Muscle of leg (tissue), 11 donors: Measurements from ENCODE around the gene SH3D21. TPM values are rescaled to one million over a fixed set of nuclear protein-coding genes. Genes with fewer than 3 reads are reported as not detected.

Experiments used
- DNase-seq: peaks from one replicate; pipeline ENCODE4 v3.0.0; 2013
- H3K27ac ChIP-seq: one replicate; pipeline ENCODE4 v1.5.1; 2013; ENCODE audit warnings: mild to moderate bottlenecking, low read length, control low read depth
- H3K27me3 ChIP-seq: one replicate; pipeline ENCODE4 v1.6.1; 2013; ENCODE audit warnings: low read length; ENCODE audit not compliant: control insufficient read depth, insufficient read depth
- H3K36me3 ChIP-seq: one replicate; pipeline ENCODE4 v1.6.1; 2013; ENCODE audit warnings: low read length; ENCODE audit not compliant: control insufficient read depth, insufficient read depth
- H3K4me1 ChIP-seq: one replicate; pipeline ENCODE4 v1.6.1; 2013; ENCODE audit warnings: low read length; ENCODE audit not compliant: control insufficient read depth, insufficient read depth
- H3K4me3 ChIP-seq: one replicate; pipeline ENCODE4 v1.5.1; 2013; ENCODE audit warnings: low read length, control low read depth
- H3K9me3 ChIP-seq: replicated peaks from 2 replicates; pipeline ENCODE4 v1.6.1; 2013; ENCODE audit warnings: low read depth, low read length; ENCODE audit not compliant: control insufficient read depth
- WGBS: methylation state at CpG from one replicate; pipeline ENCODE4 v1.1.5; 2013; ENCODE audit warnings: missing lambda C conversion rate; ENCODE audit not compliant: insufficient coverage; 5-methylcytosine and 5-hydroxymethylcytosine counted together
- polyA plus RNA-seq, 8 donors: library from polyadenylated mRNA; unstranded; fragments of 120-200 nt; gene quantifications; one replicate each; pipeline versions ENCODE4 v1.2.1 to v1.2.3, GENCODE V29; 2013; ENCODE audit warnings: inconsistent platforms in 1 of 8, low replicate concordance in 1 of 8; ENCODE audit not compliant: insufficient read length in 8 of 8, insufficient read depth in 1 of 8
- total RNA-seq: library from RNA; stranded (reverse); fragments of 120-200 nt; gene quantifications from one replicate; pipeline ENCODE4 v1.2.4, GENCODE V29; 2013

The SH3D21 gene
- total and polyA plus RNA-seq, 9 donors = 2.3 to 5.9 (median 3.3) TPM

DNA sequence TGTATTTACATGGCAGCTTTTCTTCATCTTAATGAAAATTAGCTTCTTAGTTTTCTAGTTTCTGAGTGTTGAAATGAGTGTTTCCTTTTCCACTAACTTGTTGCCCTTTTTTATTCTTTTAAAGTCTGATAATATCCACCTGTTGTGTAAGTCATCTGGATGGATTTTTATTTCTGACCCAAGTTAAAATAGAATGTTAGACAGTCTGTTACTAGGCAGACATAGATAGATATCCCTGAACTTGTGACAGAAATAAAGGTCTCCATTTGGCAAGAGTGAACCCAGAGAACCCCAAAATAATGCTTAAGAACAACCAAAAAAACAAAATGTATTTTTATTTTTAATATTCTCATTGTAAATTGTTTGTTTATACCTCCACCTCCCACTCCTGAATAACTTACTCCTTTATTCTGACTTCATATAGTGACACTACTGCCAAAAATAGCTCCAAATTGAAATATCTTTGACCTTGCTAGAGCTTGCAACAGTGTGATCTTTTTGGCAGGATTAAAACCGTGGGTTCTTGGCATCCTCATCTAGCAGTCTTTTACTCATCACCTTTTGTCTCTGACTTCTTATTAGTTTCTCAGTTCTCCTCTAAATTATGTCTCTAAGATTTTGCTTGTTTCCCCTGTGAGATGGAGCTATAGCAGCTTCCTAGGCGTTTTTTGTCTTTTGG, 26.9 kb upstream of the SH3D21 start:
- Histone ChIP-seq H3K9me3 (no peaks in the 10 kb centered on the region), H3K4me3 (no peak overlapping the region), H3K4me1 (peaks cover 2% of the 10 kb centered on the region), H3K36me3 (peaks cover 6% of the 10 kb centered on the region), H3K27ac (peak overlapping the region; percentile 80), H3K27me3 (no peaks in the 10 kb centered on the region)
- WGBS = no CpG with 5 or more reads among the region's 2 CpGs
- peak; percentile 31 for DNase-seq

DNA sequence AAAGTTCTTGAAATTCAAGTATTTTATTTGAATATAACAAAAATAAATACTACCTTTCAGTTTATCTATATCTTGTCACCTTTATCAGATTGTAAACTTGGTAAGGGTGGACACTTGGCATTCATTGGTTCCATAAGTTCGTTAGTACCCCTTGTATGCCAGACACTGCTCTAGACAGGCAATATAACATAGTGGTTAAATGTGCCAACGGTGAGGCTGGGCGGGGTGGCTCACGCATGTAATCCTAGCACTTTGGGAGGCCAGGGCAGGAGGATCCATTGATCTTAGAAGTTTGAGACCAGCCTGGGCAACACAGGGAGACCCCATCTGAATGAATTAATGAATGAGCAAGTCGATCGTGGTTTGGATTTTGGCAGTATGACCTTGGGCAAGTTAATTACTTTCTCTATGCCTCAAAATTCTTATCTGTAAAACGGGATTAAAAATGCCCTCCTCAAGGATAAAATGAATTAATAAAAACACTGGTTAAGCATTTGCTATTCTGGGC, 26.3 kb upstream of the SH3D21 start:
- Histone ChIP-seq H3K4me3 (no peak overlapping the region), H3K4me1 (peaks cover 4% of the 10 kb centered on the region), H3K27me3 (no peaks in the 10 kb centered on the region), H3K9me3 (no peaks in the 10 kb centered on the region), H3K27ac (peak overlapping the region; percentile 54), H3K36me3 (peaks cover 8% of the 10 kb centered on the region)
- DNase-seq = no peak
- WGBS = 60% methylated on average over 1 of the region's 7 CpGs

DNA sequence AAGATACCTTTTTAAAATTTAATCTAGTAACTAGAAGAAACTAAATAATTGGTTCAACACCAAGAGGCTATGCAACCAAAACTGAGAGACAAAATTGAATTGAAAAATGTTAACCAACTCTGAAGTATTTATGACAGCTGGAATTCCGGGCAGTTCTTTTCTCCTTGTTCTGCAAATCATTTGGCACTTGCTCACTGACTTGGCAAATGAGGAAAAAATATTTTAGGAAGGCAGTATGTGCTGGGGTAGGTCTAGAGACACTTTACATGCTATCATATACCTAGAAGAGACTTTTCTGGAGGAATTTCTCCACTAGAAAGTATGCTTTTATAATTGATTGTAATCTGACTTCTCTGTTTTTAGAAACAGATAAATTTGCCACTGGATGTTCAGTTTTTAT, 22.1 kb upstream of the SH3D21 start:
- no CpG with 5 or more reads among the region's 1 CpG for WGBS
- H3K4me3 ChIP-seq = no peak overlapping the region
- no peaks in the 10 kb centered on the region for H3K27me3 ChIP-seq
- no peak overlapping the region for H3K27ac ChIP-seq
- peaks cover 4% of the 10 kb centered on the region for H3K4me1 ChIP-seq
- H3K36me3 ChIP-seq = peaks cover 27% of the 10 kb centered on the region
- H3K9me3 ChIP-seq = no peaks in the 10 kb centered on the region
- DNase-seq = peak; percentile 50

DNA sequence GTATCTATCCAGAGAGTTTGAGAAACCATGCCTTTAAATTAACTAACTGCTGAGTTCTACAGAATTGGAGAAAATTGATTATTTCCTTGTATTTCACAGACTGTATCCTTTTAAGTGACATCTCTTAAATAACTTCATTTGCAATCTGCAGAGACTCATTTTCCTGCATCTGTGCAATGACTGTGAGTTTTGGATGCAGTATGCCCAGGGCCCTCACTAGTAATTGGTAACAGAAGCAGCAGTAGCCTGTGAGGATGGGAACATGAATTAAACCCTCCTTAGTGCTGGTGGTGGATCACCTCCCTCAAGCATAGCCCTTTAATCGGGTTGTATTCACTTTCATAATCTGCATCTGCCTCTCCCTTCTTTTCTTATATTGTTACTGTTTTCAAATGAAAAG, 21.7 kb upstream of the SH3D21 start:
- no peak overlapping the region for H3K4me3 ChIP-seq
- WGBS = no CpG with 5 or more reads among the region's 1 CpG

DNA sequence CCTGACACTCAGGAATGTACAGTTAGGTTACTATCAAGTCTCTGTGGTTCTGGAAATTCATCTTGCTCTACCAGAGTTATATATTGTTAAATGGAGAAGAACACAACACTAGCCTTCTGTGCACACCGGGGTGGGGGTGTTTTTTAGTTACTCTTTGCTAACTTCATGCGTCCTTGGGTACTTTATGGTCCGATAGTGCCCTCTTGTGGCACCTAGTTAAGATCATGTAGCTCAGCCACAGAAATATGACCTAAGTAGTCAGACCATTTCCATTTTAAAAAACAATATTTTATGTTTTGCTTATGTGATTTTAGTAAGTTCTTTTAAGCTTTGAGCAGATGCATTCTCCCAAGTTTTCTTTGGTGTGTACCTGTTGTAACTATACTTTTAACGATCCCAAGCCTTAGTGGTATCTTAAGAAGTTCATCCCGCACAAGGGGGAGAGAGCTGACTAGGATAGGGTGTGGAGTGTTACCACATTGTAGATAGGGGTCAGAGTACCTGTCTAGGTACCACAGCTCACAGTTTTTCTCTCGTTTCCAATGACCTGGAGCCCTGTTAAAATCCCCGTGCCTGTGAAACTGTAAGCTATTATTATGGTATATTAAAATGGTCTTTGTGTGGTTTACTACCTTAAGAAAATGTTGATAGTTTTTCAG, 20.6 kb upstream of the SH3D21 start:
- 100% methylated on average over 4 of the region's 7 CpGs for WGBS
- Histone ChIP-seq H3K27me3 (no peaks in the 10 kb centered on the region), H3K27ac (no peak overlapping the region), H3K9me3 (no peaks in the 10 kb centered on the region), H3K4me1 (peaks cover 5% of the 10 kb centered on the region), H3K4me3 (no peak overlapping the region), H3K36me3 (peaks cover 40% of the 10 kb centered on the region)
- peak; percentile 91 for DNase-seq

More for the DNA sequence above, 21.7 kb upstream of the SH3D21 start:
- Histone ChIP-seq H3K27me3 (no peaks in the 10 kb centered on the region), H3K4me1 (peaks cover 4% of the 10 kb centered on the region), H3K36me3 (peaks cover 32% of the 10 kb centered on the region), H3K9me3 (no peaks in the 10 kb centered on the region), H3K27ac (no peak overlapping the region)
- DNase-seq = no peak

DNA sequence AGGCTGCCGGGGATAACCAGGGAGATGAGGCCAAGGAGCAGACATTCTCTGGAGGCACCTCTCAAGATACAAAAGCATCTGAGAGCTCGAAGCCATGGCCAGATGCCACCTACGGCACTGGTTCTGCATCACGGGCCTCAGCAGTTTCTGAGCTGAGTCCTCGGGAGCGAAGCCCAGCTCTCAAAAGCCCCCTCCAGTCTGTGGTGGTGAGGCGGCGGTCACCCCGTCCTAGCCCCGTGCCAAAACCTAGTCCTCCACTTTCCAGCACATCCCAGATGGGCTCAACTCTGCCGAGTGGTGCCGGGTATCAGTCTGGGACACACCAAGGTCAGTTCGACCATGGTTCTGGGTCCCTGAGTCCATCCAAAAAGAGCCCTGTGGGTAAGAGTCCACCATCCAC, 19.4 kb upstream of the SH3D21 start:
- Histone ChIP-seq H3K9me3 (no peaks in the 10 kb centered on the region), H3K27ac (no peak overlapping the region), H3K4me1 (peaks cover 6% of the 10 kb centered on the region), H3K4me3 (no peak overlapping the region), H3K36me3 (peaks cover 51% of the 10 kb centered on the region), H3K27me3 (no peaks in the 10 kb centered on the region)
- no peak for DNase-seq
- WGBS = 95% methylated on average over 11 of the region's 13 CpGs

DNA sequence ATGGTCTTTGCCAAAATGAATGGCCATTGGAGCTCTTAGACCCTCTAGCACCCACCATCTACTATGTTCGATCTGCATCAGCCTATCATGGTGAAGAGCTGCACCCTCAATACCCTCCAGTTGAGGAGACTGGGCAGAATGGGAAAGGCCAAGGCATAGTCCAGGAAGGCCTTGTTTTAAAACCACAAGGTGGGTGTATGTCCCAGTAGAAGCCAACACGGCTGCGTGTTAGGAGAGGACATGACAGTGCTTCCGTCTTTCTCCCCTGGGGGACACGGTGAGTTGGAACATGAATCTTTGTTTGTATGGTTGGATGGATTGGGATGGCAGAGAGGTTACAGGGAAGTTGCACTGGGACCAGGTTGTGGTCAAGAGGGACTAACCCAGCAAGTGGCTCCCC, 18.6 kb upstream of the SH3D21 start:
- Histone ChIP-seq H3K9me3 (no peaks in the 10 kb centered on the region), H3K4me3 (no peak overlapping the region), H3K4me1 (peaks cover 6% of the 10 kb centered on the region), H3K27ac (no peak overlapping the region), H3K27me3 (no peaks in the 10 kb centered on the region), H3K36me3 (peaks cover 55% of the 10 kb centered on the region)
- 86% methylated on average over 4 of the region's 5 CpGs for WGBS
- DNase-seq = no peak

DNA sequence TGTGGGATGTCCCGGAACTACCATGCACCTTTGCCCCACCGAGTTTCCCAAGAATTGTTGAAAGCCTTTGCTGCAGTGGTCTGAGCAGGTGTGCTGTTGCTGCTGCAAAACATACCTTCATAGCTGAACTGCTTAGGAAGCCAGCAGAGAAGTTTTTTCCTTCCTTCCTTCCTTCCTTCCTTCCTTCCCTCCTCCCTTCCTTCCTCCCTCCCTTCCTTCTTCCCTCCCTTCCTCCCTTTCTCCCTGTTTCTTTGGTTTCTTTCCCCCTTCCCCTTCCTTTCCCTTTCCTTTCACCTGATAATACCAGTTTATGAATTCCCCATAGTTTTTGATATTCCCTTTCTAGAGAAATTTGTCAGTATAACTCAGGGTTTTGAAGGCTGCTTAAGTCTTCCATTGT, 10.8 kb upstream of the SH3D21 start:
- no peaks in the 10 kb centered on the region for H3K9me3 ChIP-seq
- peaks cover 4% of the 10 kb centered on the region for H3K4me1 ChIP-seq
- H3K36me3 ChIP-seq = peaks cover 63% of the 10 kb centered on the region
- no CpG with 5 or more reads among the region's 2 CpGs for WGBS
- H3K27me3 ChIP-seq = no peaks in the 10 kb centered on the region
- H3K27ac ChIP-seq = no peak overlapping the region
- no peak overlapping the region for H3K4me3 ChIP-seq
- no peak for DNase-seq

DNA sequence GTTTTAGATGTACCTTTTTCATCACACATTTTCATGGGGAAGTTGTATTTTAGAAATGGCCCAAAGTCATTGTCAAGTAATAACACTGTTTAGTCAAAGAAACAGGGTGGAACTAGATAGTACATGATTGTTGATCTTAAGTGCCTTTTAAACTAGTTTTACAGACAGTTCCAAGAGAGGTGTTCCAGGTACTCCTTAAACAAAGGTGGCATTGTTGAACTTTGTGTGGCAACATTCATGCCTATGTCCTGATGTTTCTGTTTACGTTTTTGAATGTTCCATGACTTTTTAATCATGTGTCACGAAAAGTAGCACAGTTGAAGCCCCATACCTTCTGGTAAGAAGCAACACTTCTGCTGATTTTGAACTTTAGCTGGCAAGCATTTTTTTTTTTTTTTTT, 9.1 kb upstream of the SH3D21 start:
- no peaks in the 10 kb centered on the region for H3K4me1 ChIP-seq
- H3K9me3 ChIP-seq = no peaks in the 10 kb centered on the region
- DNase-seq = no peak
- WGBS = 100% methylated on average over 1 of the region's 2 CpGs
- no peak overlapping the region for H3K4me3 ChIP-seq
- peaks cover 64% of the 10 kb centered on the region for H3K36me3 ChIP-seq
- no peak overlapping the region for H3K27ac ChIP-seq
- no peaks in the 10 kb centered on the region for H3K27me3 ChIP-seq

DNA sequence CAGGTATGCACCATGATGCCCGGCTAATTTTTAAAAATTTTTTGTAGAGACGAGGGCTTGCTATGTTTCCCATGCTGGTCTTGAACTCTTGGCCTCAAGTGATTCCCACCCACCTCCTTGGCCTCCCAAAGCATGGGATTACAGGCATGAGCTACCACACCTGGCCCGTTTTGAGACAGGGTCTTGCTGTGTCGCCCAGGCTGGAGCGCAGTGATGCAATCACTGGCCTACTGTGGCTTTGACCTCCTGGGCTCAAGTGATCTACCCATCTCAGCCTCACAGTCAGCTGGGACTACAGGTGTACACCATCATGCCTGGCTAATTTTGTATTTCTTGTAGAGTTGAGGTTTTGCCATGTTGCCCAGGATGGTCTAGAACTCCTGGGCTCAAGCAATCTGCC, 7.5 kb upstream of the SH3D21 start:
- 93% methylated on average over 5 of the region's 5 CpGs for WGBS
- H3K9me3 ChIP-seq = no peaks in the 10 kb centered on the region
- H3K4me1 ChIP-seq = no peaks in the 10 kb centered on the region
- no peaks in the 10 kb centered on the region for H3K27me3 ChIP-seq
- peaks cover 71% of the 10 kb centered on the region for H3K36me3 ChIP-seq
- no peak overlapping the region for H3K27ac ChIP-seq
- no peak overlapping the region for H3K4me3 ChIP-seq
- no peak for DNase-seq
